ENCODE measurements around the gene RAB1B. TPM values are rescaled to one million over a fixed set of nuclear protein-coding genes. Genes with fewer than 3 reads are reported as not detected.

RAB1B gene
- total and polyA plus RNA-seq, 2 donors from 2014 or later, result 153 to 197 TPM

DNA sequence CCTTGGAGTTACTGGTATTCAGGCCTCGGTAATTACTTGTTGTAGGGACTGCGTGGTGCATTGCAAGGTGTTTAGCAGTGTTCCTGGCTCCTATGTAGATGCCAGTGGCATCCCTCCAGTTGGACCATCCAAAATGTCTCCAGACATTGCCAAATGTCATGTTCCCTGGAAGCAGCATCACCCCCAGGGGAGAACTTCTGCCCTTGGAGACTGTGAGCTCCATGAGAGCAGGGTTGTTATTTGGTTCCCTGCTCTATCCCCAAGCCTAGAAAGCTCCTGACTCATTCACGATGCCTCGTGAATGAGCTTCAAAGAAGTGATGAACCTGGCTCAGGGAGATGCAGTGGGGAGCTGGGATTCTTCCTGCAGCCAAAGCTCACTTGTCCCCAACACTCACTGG lies 53.2 kb downstream of the RAB1B start:
- DNase-seq, result no peak
- no peak overlapping the region for H3K4me3 ChIP-seq (ENCODE audit: low read length in 3 of 3)
- intact Hi-C loops (cut with DNase I), result no loop called here
- H3K27ac ChIP-seq (ENCODE audit: low read depth in 2 of 2, low read length in 2 of 2), result no peak overlapping the region
- FAIRE-seq, result no peak
- TF ChIP-seq CTCF (IDR thresholded peaks at IDR 0.05; ENCODE audit: borderline replicate concordance, extremely low read depth, insufficient read depth), result no peak
- no peaks in the 10 kb centered on the region for H3K27me3 ChIP-seq (ENCODE audit: control insufficient read depth, insufficient read depth, low read length)
- no peak overlapping the region for H3K9ac ChIP-seq (ENCODE audit: low read length in 3 of 3)
- no peaks in the 10 kb centered on the region for H3K36me3 ChIP-seq (ENCODE audit: control insufficient read depth in 2 of 3, insufficient read depth in 3 of 3, low read length in 3 of 3)
- H3K9me3 ChIP-seq (ENCODE audit: control insufficient read depth in 2 of 3, insufficient read depth in 1 of 3, low read length in 3 of 3), result no peaks in the 10 kb centered on the region
- H3K4me1 ChIP-seq (ENCODE audit: control insufficient read depth in 2 of 3, insufficient read depth in 2 of 3, low read depth in 1 of 3, low read length in 3 of 3), result peaks cover 0 to 14% (median 3%) of the 10 kb centered on the region in 3 donors

DNA sequence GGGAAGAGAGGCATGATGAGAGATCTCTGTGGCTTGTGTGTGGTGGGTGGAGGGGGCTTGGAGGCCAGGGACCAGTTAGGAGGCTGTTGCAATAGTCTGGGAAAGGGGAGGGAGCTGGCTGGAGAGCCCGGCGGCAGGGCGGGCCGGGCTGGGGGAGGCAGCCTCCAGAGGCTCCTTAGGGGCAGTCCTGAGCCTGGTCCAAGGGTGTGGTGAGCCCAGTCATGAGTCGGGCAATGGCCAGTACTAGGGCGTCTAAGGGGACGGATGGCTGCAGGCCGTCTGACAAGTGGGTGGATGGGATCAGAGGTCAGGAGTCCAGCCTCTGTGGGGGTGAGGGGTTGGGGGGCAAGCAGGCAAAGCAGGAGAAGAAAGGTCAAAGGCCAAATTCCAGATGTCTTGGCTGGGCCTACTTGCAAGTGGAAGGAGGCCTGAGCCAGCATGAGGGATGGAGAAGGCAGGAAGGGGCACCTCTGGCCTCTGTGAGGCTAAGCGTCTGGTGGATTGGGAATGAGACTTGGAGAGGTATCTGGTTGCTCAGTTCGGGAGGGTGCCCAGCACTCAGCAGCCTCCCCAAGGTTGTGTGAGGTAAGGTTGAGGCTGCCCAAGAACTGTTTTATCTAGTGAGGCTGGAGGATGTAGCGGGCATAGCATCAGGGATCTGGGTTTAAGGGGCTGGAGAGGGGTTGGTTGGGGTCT lies 54.4 kb downstream of the RAB1B start:
- Histone ChIP-seq H3K9ac (ENCODE audit: low read length in 3 of 3) (no peak overlapping the region), H3K4me1 (ENCODE audit: control insufficient read depth in 2 of 3, insufficient read depth in 2 of 3, low read depth in 1 of 3, low read length in 3 of 3) (peaks cover 2 to 16% (median 3%) of the 10 kb centered on the region in 3 donors), H3K9me3 (ENCODE audit: control insufficient read depth in 2 of 3, insufficient read depth in 1 of 3, low read length in 3 of 3) (no peaks in the 10 kb centered on the region), H3K27ac (ENCODE audit: low read depth in 2 of 2, low read length in 2 of 2) (no peak overlapping the region), H3K36me3 (ENCODE audit: control insufficient read depth in 2 of 3, insufficient read depth in 3 of 3, low read length in 3 of 3) (no peaks in the 10 kb centered on the region), H3K27me3 (ENCODE audit: control insufficient read depth, insufficient read depth, low read length) (no peaks in the 10 kb centered on the region), H3K4me3 (ENCODE audit: low read length in 3 of 3) (no peak overlapping the region)
- FAIRE-seq (no peak), DNase-seq (peak in 1 of 5 donors; percentile 89)
- no peak for TF ChIP-seq CTCF (IDR thresholded peaks at IDR 0.05; ENCODE audit: borderline replicate concordance, extremely low read depth, insufficient read depth)
- intact Hi-C loops (cut with DNase I), result no loop called here

GRCh38 chr11:66323684-66324083 lies 55.2 kb downstream of the RAB1B start:
- FAIRE-seq (no peak), DNase-seq (no peak)
- no peak overlapping the region for H3K9ac ChIP-seq (ENCODE audit: low read length in 3 of 3)
- no peak overlapping the region for H3K4me3 ChIP-seq (ENCODE audit: low read length in 3 of 3)
- H3K27ac ChIP-seq (ENCODE audit: low read depth in 2 of 2, low read length in 2 of 2), result no peak overlapping the region
- H3K4me1 ChIP-seq (ENCODE audit: control insufficient read depth in 2 of 3, insufficient read depth in 2 of 3, low read depth in 1 of 3, low read length in 3 of 3), result peaks cover 0 to 19% (median 10%) of the 10 kb centered on the region in 3 donors
- intact Hi-C loops (cut with DNase I), result no loop called here
- H3K36me3 ChIP-seq (ENCODE audit: control insufficient read depth in 2 of 3, insufficient read depth in 3 of 3, low read length in 3 of 3), result no peaks in the 10 kb centered on the region
- no peaks in the 10 kb centered on the region for H3K9me3 ChIP-seq (ENCODE audit: control insufficient read depth in 2 of 3, insufficient read depth in 1 of 3, low read length in 3 of 3)
- TF ChIP-seq CTCF (IDR thresholded peaks at IDR 0.05; ENCODE audit: borderline replicate concordance, extremely low read depth, insufficient read depth), result no peak
- H3K27me3 ChIP-seq (ENCODE audit: control insufficient read depth, insufficient read depth, low read length), result no peaks in the 10 kb centered on the region

All from kidney (tissue), 14 donors.